ENCODE measurements around the gene FANCD2OS. TPM values are rescaled to one million over a fixed set of nuclear protein-coding genes. Genes with fewer than 3 reads are reported as not detected.
"Not testable (repeated sequence)": the region's sequence is repeated elsewhere in the genome, so short reads cannot be mapped to it uniquely, and the experiment has no call there.

Gene FANCD2OS, protein sequence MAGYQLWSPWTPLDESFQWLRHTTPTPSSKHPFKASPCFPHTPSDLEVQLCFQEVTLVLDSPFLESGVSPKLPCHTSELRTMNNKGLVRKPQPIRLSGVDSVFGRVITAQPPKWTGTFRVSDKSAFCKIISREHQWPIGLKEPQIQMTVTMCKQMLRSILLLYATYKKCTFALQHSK
- total RNA-seq, result not detected

DNA sequence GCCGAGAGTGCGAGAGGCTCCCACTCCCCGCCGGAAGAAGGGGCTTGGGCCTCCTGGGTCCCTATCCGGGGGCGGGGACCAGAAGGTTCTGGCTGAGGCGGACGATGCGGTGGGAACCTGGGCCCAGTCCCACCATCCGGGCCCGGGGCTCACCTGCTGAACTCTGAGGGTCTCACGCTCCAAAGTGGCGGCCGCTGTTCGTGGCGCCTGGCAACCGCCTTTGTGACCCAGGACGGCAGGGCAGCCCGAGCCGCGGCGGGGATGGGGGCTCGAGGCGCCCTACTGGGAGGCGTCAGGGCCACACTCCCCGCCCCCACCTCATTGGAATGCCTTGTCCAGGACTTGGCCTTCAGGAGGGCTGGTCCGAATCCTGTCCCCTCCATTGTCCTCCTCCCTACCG is at the start of gene FANCD2OS:
FANCD2OS (minus strand) TSS at position 165 of the 400 bp plus-strand sequence. CDS start 3,481 bp downstream, outside the sequence.
- DNase-seq, result no peak

DNA sequence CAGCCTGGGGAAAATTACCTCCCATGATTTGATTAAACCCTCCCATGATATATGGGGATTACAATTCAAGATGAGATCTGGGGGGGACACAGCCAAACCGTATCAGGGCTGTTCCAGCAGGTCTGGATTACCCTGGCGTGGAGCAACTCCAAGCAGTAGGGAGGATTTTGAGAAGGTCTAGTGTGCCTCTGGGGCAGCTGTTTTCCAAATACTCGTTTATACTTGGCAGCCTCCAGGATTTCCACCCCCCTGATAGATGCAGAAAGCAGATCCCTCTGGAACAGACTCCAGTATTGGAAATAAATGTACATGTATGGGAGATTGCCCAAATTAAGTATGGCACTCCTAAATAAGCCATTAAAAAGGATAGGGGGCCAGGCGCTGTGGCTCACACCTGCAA is 49.0 kb upstream of the FANCD2OS start:
- DNase-seq, result peak; percentile 37

DNA sequence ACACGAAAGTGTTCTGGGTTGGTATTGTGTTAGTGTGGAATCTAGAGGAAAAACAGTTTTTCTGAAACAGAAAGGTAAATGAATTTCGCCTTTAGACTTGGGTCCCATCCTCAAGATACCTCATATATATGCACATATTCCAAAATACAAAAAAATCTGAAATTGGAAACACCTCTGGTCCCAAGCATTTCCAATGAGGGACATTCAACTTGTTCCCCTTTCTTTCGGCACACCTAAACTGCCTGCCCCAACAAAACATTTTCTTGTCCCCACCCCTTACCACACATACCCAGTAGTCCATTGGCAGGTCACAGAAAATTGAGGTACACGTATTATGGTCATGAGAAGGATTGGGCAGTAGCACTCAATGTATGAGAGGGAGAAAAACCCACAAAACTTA is 47.6 kb upstream of the FANCD2OS start:
- DNase-seq, result no peak

DNA sequence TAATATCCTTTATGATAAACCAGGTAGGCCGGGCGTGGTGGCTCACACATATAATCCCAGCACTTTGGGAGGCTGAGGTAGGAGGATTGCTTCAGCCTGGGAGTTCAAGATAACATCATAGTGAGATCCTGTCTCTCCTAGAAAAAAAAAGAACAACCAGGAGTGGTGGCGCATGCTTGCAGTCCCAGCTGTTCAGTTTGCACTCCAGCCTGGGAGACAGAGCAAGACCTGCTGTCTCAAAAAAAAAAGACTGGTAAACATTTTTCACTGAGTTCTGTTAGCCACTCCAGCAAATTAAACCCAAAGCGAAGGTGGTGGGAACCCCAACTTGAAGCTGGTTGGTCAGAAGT is 47.0 kb upstream of the FANCD2OS start:
- no peak for DNase-seq

DNA sequence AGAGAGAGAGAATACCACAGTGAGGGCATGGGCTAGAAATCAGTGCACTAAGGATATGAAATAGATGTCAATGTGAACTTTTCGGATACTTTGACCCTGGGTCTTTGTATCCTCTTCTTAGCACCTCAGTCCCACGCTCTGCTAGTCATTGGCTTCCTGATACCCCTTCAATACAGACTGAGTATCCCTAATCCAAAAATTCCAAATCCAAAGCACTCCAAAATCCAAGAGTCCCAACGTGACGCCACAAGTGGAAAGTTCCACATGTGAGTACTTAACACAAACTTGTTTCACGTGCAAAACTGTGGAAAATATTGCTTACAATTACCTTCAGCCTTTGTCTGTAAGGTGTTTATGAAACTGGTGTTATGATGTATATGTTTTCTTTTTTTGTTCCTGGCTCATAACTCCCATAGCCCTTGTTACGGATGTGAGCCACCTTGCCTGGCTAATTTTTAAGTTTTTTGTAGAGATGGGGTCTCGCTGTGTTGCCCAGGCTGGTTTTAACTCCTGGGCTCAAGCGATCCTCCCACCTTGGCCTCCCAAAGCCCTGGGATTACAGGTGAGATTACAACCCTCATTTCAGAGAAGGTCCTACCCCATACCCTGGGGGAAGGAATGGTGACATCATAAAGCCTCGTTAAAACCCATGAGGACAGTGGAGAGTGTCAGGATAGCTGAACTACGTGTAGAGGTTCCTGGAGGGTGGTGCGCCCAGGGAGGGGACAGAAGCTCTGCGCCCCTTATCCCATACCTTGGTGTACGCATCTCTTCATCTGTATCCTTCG is 46.5 kb upstream of the FANCD2OS start:
- DNase-seq, result no peak

DNA sequence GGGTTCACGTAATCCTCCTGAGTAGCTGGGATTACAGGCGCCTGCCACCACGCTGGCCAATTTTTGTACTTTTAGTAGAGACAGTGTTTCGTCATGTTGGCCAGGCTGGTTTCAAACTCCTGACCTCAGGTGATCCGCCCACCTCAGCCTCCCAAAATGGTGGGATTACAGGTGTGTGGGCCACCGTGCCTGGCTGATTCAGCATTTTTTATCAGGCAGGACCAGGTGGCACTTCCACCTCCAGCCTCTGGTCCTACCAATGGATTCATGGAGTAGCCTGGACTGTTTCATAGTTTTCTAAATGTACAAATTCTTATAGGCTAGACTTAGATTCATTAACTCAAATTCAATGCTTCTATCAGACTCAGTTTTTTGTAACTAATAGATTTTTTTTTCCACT is 42.9 kb upstream of the FANCD2OS start:
- no peak for DNase-seq

DNA sequence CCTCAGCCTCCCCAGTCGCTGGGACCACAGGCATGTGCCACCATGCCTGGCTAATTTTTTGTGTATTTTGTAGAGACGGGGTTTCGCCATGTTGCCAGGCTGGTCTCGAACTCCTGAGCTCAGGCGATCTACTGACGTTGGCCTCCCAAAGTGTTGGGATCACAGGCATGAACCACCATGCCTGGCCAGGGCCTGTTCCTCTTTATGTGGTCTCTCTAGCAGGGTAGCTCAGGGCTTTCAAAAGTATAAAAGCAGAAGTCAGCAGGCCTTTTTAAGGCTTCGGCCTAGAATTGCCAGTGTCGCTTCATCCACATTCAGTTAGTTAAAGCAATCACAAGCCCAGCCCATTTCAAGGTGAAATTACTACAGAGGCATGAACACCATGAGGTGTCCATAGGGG is 41.2 kb upstream of the FANCD2OS start:
- no peak for DNase-seq

DNA sequence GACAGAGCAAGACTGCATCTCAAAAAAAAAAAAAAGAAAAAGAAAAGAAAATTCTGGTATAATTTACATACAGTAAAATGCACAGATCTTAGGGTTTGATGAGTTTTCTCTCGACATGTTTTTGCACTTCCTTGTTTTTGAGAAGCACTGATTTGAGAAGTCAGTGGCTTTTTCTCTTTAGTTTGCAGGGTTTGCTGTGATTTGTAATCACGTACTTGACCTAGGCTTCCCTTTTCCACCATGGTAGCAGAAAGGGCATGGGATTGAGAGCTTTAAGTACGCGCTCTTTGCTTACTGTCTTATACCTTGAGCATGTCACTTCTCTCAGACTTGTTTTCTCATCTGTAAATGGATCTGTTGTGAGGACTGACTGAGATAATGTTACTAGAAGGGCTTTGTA is 37.6 kb upstream of the FANCD2OS start:
- no peak for DNase-seq

DNA sequence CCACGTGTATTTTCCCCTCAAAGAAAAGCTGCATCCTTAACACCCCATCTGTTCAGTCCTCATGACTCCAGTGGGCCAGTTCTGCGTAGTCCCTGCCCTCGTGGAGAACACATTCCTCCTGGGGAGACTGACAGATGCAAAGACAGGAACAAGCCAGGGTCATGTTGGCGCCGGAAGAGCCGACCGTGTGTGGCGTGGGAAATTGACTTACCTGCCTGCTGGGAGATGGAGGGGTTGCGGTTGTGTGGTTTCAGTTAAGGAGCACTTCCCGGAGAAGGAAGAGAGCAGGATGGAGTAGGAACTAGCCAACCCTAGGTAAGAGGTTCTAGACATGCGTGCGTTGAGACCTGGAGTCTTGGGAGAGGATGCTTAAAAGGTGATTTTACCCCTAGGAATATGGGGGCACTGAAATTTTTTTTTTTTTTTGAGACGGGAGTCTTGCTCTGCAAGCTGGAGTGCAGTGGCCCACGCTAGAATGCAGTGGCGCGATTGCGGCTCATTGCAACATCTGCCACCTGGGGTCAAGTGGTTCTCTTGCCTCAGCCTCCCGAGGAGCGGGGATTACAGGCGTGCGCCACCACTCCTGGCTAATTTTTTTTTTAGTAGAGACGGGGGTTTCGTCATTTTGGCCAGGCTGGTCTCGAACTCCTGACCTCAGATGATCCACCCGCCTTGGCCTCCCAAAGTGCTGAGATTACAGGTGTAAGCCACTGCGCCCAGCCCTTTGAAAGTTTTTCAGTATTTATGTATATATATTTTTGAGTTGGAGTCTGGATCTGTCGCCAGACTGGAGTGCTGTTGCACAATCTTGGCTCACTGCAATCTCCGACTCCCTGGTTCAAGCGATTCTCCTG is 34.9 kb upstream of the FANCD2OS start:
- no peak for DNase-seq

DNA sequence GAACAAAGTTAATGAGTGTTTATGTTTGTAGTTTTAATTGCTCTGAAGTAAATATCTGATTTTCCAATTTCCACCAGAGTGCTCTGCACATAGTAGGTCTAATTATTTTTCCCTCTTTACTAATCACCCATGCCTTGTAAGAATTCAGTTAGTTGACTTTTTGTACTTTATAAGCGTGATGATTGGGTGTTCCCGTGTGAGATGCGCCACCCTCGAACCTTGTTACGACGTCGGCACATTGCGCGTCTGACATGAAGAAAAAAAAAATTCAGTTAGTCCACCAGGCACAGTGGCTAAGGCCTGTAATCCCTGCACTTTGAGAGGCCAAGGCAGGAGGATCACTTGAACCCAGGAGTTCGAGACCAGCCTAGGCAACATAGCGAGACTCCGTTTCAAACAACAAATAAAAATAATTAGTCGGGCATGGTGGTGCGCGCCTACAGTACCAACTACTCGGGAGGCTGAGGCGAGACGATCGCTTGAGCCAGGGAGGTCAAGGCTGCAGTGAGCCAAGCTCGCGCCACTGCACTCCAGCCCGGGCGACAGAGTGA is 33.0 kb upstream of the FANCD2OS start:
- no peak for DNase-seq

DNA sequence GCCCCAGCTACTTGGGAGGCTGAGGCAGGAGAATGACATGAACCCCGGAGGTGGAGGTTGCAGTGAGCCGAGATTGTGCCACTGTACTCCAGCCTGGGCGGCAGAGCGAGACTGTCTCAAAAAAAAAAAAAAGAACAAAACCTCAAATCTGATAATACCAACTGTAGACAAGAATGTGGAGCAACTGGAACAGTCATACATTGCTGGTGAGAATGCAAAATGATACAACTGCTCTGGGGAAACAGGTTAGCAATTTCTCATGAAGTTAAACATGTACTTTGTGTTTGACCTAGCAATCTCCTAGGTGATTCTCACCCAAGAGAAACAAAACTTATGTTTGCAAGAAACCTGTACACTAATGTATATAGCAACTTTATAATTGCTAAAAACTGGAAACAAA is 29.1 kb upstream of the FANCD2OS start:
- no peak for DNase-seq

DNA sequence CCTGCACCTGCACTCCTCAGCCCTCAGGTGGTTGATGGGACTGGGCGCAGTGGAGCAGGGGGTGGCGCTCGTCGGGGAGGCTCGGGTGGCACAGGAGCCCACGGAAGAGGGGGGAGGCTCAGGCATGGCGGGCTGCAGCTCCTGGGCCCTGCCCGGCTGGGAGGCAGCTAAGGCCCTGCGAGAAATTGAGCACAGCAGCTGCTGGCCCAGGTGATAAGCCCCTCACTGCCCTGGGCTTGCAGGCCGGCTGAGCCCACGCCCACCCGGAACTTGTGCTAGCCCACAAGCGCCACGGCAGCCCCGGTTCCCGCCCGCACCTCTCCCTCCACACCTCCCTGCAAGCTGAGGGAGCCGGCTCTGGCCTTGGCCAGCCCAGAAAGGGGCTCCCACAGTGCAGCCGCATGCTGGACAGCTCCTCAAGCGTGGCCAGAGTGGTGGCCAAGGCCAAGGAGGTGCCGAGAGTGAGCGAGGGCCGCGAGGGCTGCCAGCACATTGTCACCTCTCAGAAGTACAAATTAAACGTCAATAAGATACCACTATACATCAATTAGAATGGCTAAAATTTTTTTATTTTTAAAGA is 28.5 kb upstream of the FANCD2OS start:
- no peak for DNase-seq

DNA sequence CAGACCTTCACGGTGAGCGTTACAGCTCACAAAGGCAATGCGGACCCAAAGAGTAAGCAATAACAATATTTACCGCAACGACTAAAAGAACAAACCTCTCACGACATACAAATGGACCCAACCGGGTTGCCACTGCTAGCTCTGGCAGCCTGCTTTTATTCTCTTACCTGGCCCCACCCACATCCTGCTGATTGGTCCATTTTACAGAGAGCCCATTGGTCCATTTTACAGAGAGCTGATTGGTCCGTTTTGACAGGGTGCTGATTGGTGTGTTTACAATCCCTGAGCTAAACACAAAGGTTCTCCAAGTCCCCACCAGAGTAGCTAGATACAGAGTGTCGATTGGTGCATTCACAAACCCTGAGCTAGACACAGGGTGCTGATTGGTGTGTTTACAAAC is 27.8 kb upstream of the FANCD2OS start:
- not testable (repeated sequence) for DNase-seq

DNA sequence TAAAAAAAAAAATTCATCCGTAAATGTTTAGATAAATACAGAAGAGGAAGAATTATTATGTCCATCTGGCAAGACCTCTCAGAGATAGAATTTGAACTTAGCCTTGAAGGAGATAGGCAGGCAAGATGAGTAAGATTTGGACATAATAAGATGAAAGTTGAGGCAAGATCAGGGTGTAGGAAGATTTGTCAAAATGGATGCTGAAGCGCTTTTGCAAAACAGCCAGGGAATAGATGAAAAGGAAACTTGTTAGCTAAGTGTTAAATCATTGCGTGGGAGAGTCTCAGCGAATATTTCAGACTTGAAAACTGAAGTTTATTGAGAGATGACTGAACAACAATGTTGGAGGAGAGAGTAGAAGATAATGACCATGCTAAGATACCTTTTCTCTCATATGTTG is 14.7 kb upstream of the FANCD2OS start:
- DNase-seq, result no peak

DNA sequence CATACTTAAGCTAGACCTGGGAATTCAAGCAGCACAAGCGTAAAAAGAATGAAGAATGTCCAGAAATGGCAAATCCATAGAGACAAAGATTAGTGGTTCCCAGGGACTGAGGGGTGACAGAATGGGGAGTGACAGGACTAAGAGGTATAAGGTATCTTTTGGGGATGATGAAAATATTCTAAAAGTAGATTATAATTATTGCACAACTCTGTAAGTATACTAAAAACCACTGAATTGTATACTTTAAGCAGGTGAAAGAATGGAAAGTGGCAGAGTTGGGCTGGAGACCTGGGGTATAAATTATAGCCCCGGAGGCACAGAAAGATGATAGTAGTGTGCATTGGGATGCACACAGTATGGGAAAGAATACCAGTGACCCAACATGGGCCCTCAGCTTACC is 13.0 kb upstream of the FANCD2OS start:
- no peak for DNase-seq

DNA sequence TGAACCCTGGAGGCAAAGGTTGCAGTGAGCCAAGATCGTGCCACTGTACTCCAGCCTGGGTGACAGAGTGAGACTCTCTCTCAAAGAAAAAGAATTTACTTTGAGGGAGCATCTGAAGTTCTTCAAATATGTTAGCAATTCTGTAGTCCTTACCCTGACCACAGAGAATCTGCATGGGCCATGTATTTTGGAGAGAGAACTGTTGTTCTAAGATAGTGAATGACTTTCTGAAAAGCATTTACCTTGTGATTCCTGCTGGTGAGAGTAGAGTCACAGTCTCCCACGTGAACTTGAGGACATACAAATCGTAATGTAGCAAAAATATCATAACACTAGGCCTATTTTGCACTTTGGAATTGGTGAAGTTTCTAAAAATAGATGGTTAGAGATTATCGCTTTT is 11.3 kb upstream of the FANCD2OS start:
- no peak for DNase-seq

DNA sequence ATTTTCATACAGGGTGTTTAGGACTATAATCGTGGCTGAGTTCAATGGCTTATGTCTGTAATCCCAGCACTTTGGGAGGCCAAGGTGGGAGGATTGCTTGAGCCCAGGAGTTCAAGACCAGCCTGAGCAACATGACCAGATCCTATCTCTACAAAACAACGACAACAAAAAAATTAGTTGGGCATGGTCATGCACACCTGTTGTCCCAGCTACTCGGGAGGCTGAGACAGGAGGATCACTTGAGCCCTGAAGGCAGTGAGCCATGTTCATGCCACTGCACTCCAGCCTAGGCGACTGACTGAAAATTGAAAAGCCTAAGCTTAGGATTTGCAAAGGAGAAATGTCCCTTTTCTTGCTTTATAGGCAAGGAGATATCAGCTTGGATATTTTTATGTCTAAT is 8.9 kb upstream of the FANCD2OS start:
- DNase-seq, result no peak

DNA sequence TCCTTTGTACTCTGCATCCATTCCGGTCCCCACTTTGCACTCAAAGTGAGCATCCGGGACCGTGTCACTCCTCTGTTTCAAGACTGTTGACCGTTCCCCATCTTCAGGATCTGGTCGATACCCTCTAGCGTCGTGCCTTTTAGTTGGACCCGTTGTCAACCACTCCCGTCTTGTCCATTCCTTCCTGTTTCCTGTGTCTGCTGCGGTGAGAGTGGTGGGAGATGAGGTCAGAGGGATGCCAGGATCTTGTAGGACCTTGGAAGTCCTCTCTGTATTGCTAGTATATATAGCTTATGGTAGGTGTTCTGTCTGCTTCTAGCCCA is 8.0 kb upstream of the FANCD2OS start:
- DNase-seq, result no peak

DNA sequence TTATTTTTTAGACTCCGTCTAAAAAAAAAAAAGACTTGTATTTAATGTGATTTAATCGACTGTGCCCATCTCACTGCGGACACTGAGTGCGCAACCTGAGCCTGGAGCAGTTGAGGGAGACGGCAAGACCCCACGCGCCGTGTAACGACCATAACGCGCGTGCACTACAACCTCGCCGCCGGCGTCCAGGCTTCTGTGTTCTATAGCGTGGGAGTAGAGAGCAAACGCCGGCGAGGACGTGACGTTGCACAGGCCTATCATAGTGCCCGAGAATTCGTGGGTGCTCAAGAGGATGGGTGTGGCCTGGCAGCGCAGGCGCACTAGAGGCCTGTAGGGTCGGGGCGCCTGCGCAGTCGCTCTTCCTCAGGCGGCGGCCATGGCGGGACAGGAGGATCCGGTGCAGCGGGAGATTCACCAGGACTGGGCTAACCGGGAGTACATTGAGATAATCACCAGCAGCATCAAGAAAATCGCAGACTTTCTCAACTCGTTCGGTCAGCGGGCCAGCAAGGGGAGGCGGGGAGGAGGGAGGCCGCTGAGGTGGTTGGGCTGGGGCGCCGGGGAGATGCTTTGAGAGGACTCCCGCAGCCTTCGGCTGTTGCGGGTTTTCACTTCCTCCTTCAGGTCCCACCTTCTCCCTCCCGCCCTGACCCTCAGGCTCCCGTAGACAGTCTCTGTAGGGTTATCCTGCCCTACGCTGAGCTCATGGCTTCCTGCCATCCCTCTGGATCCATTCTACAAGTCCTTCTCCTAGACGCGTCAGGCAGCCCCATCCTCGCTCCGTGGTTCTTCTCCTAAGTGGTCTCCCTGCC is 7.5 kb upstream of the FANCD2OS start, which contains the start of gene BRK1:
BRK1 (plus strand) TSS at position 350 of the 812 bp plus-strand sequence; CDS start at position 377, 27 bp downstream.
- DNase-seq, result peak; percentile 98

DNA sequence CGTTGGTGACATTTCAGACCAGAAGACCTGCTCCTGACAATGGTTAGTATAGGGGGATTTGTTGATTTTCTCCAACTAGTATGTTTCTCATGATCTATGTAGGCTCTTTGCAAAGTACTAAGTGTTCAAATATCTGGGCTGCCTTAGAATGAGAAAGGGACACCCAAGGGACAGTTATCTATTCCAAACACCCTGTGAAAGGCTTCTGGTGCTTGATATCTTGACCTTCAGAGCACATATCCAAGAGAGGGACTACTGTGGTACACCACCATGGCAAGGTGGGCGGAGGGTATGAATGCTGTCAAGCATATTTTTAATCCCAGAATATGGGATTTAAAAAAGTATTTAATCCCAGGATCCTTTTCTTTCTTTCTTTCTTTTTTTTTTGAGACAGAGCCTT is 1.1 kb downstream of the FANCD2OS start:
- DNase-seq, result no peak

DNA sequence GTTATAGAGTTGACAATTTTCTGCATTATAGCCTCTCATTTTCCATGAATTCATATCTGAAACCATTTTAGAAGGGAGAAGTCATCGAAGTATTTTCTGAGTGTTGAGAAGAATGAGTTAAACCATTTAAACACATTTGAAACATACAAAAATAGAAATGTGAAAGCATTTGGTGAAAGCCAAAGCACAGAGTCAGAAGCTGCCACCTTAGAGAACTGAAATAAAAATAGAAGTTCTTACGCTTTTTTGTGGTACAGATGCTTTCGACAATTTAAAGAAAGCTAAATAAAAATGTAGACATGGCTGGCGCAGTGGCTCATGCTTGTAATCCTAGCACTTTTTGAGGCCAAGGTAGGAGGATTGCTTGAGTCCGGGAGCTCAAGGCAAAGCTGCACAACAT is 9.0 kb downstream of the FANCD2OS start:
- DNase-seq, result no peak

DNA sequence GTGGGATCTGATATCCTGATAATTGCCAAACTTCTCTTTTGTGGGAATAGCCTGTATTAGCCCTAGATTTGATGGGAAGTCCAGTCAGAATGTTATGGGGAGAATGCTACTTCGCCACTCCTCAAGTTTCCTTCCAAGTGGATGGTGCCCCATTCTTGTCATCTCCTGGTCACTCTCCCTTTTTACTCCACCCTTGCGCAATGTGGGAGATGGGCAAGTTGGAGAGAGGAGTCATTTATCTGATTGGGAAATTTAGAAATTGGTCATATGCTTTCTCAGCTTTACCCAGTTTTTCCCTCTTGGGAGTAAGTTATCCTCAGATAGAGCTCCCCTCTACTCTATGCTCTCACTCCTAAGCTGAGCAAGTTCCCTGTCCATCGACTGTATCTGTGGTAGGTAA is 14.4 kb downstream of the FANCD2OS start:
- no peak for DNase-seq

All from tongue (tissue), 2 donors.